ENCODE measurements around the gene CTBP1.
A peak's percentile ranks its signal among the peaks of the same experiment; 100 is the strongest.

The CTBP1 gene

GRCh38 chr4:1171311-1172227, 77.4 kb downstream of the CTBP1 start:
- DNase-seq = peak; percentile 53

- DNase-seq = no peak
Measured at GRCh38 chr4:1170976-1171310, 78.0 kb downstream of the CTBP1 start.

GRCh38 chr4:1170156-1170975, 78.6 kb downstream of the CTBP1 start:
- no peak for DNase-seq

GRCh38 chr4:1169691-1170096, 79.2 kb downstream of the CTBP1 start:
- no peak for DNase-seq

- DNase-seq = no peak
Measured at GRCh38 chr4:1169171-1169671, 79.7 kb downstream of the CTBP1 start.

GRCh38 chr4:1168191-1169101, 80.5 kb downstream of the CTBP1 start:
- DNase-seq = no peak

GRCh38 chr4:1167244-1167949, 81.5 kb downstream of the CTBP1 start:
- peak; percentile 92 for DNase-seq

GRCh38 chr4:1166509-1167243, 82.3 kb downstream of the CTBP1 start:
- no peak for DNase-seq

GRCh38 chr4:1164956-1165545, 83.9 kb downstream of the CTBP1 start:
- no peak for DNase-seq

- no peak for DNase-seq
Measured at GRCh38 chr4:1164444-1164843, 84.5 kb downstream of the CTBP1 start.

GRCh38 chr4:1164040-1164439, 84.9 kb downstream of the CTBP1 start:
- DNase-seq = no peak

Data from activated CD4-positive, alpha-beta T cell treated with anti-CD3 and anti-CD28 coated beads, Interleukin-2, Interleukin-6, amounts not matched to agents 100 ng/mL and 50 ng/mL, durations not matched to agents 16 hours and 8 hours (primary cell).